ENCODE results near the gene MAD1L1.
"Not testable (repeated sequence)": the region's sequence is repeated elsewhere in the genome, so short reads cannot be mapped to it uniquely, and the experiment has no call there.

The MAD1L1 gene

DNA sequence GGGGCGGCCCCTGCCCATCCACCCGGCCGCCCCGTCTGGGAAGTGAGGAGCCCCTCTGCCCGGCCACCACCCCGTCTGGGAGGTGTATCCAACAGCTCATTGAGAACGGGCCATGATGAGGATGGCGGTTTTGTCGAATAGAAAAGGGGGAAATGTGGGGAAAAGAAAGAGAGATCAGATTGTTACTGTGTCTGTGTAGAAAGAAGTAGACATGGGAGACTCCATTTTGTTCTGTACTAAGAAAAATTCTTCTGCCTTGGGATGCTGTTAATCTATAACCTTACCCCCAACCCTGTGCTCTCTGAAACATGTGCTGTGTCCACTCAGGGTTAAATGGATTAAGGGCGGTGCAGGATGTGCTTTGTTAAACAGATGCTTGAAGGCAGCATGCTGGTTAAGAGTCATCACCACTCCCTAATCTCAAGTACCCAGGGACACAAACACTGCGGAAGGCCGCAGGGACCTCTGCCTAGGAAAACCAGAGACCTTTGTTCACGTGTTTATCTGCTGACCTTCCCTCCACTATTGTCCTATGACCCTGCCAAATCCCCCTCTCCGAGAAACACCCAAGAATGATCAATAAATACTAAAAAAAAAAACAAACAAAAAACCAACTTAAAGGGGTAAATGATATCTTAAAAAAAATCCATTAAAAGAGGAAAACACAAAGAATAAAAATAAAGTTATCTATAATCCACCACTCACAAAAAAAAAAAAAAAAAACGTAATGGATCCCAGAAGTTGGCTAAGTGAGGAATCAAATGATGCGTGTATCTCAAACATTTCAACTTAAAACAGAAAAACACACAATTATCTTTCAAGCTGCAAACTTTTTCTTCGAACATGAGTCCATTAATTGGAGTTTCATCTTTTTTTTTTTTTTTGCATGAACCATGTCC lies 70.5 kb downstream of the MAD1L1 start:
- not testable (repeated sequence) for H3K4me3 ChIP-seq (ENCODE audit: low read depth, low read length)

DNA sequence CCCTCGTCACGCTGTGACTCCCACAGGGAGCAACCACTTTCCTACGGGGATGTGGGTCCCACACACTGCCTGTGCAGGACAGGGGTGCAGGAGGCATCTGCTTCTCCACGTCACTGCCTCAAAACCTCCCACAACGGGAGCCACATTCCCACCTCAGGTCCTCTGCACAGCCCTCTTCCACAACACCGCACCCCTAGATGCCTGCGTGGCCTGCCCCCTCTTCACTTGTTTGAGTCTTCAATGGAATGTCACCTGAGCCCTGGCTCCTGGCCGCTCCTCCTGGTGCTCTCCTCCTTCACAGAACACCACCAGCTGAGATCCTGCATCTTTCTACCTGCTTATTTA lies 73.6 kb downstream of the MAD1L1 start:
- H3K4me3 ChIP-seq (ENCODE audit: low read depth, low read length), result no peak overlapping the region

DNA sequence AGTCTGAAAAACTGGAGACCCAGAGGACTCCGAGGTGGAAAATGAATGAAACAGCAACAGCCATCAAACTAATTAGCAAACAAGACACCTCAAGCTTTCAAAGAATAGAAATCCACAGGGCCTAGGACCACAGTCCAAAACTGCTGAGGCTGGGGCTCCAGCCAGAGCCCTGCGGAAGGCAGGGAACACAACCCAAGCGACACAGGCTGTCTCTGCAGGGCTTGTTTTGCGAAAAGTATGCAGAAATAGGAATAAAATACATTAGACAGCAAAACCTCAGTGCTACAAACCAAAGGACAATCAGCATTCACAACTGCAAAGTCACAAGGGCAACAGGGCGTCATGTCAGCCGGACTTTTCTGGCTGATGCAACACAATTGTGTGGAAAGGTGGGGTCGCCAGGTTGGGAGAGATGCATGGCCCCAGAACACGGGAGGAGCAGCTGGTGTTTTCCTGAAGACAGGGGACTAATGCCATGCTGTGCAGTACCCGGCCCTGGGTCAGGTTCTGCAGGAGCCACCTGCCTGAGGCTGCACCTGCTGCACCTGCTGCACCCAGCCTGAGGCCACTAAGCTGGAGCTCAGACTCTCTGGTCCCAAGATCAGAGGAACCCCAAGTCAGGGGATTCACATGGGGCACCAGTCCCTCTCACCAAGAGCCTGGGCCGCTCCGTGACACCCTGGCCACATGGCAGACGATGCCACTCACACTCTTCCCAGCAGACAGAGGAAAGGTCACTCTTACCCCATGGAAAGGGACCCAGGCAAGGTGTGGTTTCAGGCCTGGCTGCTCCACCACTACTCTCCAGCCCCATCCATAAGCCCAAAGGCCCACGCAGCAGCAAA lies 74.2 kb downstream of the MAD1L1 start:
- H3K4me3 ChIP-seq (ENCODE audit: low read depth, low read length), result no peak overlapping the region

DNA sequence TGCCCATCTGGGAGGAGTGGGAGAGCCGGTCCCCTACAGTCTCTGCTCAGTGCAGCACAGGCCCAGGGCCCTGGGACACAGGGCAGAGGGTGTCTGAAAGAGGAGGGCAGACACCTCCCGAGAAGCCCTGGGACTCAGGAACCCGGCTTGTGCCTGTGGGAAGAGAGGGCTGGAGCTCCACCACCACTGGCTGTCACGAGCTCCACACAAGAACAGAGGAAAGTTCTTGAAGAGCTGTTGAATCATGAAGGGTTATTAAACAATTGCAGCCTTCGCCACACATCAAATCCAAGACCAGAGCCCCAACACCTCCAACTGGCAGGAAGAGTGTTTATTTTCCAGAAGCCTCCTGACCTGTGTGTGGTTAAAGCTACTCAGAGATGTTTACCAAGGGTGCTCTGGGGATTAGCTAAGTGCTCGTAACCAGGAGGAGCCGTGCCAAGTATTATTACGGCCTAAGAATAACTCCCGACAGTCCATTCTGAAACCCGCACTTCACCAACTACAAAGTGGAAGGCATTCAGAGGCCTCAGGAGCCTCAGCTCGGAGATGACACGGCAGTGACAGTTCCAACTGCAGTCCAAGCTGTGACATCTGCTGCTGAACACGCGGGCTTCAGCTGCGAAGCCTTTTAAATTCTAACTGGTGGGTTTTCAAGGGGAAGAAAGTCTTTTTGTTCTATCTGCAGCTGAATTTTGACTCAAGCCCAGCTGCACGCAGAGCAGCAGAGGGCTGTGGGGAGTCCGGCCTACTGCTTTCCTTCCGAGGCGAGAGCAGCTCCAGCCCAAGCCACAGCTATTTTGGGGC lies 75.1 kb downstream of the MAD1L1 start:
- H3K4me3 ChIP-seq (ENCODE audit: low read depth, low read length), result no peak overlapping the region

DNA sequence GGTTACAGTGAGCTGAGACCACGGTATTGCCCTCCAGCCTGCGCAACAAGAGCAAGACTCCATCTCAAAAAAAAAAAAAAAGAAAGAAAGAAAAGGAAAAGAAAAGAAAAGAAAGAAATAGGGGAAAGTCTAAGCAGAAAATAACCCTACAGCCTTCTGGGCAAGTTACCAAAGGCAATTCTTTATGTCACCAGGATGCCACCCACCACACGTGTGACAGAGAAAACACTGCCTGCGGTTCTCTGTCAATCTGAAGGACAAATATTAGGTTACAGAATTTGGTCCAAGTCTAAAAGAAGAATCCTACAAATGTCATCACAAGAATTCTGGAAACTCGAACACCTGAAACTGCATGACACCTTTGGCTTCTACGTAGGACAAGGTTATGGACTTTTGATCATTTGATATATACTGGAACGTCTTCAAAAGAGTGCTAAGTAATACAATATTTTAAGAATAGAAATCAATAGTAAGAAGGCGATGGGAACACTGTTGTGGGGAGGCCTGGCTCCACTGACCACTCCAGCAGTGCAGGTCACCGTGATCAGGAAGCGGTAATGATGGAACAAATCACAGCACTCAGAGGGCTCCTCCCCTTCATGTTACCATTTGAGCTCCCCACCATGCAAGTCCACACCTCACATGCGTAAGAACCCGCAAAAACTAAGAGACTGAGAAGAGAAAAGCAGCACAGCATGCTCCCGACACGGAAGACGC lies 75.8 kb downstream of the MAD1L1 start:
- no peak overlapping the region for H3K4me3 ChIP-seq (ENCODE audit: low read depth, low read length)

DNA sequence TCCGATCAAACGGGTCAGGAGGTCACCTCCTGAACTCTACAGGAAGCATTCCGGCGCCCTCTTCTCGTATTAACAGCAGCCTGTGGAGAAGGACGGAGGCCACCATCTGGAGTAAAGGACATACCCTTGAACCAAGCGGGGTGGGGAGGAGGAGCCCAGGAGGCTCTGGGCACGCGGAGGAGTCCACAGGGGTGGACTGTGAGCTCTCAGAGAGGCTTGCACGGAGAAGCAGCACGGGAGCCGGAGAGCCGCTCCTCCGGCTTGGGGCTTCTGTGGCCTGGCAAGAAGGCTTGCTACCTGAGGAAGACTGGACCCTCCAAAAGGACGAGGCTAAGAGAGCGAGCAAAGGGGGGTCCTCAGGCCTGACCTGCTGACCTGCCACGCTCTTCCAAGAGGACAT lies 77.9 kb downstream of the MAD1L1 start:
- H3K4me3 ChIP-seq (ENCODE audit: low read depth, low read length), result no peak overlapping the region

DNA sequence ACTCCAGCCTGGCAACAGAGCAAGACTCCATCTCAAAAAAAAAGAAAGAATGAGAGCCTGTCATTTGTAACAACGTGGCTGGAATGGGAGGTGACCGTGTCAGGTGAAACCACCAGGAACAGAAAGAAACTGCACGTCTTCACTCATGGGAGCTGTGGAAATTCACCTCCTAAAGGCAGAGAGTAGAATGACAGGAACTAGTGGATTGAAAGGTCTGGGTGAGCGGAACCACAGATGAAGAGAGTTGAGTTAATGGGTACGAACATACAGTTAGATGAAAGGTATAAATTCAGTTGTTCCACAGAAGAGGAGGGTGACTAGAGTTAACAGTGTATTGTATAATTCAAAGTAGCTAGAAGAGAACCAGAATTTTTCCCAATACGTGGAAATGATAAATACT lies 78.6 kb downstream of the MAD1L1 start:
- no peak overlapping the region for H3K4me3 ChIP-seq (ENCODE audit: low read depth, low read length)

DNA sequence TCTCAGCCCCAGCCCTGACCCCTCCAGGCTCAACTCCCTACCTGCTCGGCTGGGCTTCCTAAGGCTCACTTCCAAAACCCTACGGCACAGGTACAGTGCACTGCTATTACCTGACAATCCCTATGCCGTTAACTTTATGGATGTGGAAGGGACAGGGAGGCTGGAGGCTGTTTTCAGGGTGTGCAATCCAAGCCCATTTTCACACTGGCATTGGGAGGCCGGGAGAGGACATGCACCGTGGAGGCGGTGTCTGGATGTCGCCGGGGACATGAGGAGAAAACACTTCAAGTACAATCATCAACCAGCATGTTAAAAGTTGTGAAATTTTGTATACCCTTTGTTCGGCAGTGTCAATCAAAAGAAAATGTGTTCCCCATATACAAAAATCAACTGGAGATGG lies 80.1 kb downstream of the MAD1L1 start:
- no peak overlapping the region for H3K4me3 ChIP-seq (ENCODE audit: low read depth, low read length)

DNA sequence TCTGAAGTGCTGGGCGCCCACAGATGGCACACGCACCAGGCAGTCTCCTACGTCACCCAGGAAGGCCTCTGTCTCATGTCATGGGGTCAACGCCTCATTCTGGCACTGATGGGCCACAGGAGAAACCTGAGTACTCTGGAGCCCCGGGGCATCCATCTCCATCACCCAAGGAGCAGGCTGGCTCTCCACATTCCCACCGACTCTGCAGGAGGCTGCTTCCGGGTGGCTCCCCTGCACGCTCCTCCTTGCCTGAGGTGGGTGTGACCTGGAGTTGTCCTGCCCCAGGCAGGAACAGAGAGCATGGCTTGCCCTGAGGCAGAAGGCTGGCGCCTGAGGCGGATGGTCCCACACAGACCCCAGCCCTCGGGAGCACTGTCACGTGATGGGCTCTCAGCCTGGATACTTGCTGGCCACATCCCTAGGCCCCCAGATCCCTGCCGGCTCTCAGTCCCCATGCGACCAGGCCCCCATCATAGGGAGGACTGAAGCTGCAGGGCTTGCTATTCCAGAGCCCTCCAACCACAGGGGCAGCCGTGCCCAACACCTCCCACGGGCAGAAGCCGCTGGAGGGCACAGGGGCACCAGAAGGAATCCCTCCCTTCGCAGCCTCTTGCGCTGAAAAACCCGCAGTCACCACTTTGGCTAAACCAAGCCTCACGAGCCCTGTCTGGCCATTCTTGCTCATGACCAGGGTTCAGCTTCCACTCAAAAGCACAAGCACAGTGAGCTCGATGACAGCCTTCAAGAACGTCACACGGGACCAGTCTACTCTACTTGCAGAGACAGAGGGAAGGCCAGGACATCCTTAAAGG lies 80.7 kb downstream of the MAD1L1 start:
- H3K4me3 ChIP-seq (ENCODE audit: low read depth, low read length), result no peak overlapping the region

DNA sequence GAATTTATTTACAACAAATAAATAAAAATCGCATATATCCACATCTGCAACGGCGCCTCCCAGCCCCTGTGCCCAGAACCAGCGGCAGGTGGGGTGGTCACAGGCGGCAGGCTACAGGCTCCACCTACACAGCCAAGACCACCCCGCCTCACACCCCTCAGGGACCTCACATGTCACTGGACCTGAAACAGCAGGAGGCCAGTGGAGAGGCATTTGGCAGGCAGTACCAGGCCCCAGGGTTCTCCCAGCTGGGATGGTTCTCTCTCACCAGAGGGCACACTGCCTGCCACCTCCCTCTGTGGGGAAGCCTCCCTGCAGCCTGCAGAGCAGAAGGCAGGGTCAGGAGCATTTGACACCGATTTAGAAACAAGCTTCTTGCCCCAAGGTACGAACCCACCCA lies 81.5 kb downstream of the MAD1L1 start:
- no peak overlapping the region for H3K4me3 ChIP-seq (ENCODE audit: low read depth, low read length)

DNA sequence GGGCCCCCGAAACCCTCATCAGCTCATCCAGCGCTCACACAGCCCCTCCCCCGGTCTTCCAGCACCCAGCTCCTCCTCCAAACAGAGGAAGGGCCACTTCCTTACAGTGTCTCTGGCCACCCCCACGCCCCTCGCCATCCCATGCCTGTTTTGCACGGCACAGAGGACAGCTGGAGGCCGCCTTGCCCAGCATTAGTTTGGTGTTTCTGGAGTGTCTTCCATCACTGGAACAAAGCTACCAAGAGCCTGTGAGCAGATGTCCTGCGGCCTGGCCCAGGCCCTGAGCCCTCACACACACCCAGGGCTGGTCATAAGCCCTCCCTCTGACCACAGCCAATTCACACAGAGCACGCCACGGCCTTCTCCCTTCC lies 82.3 kb downstream of the MAD1L1 start:
- no peak overlapping the region for H3K4me3 ChIP-seq (ENCODE audit: low read depth, low read length)

DNA sequence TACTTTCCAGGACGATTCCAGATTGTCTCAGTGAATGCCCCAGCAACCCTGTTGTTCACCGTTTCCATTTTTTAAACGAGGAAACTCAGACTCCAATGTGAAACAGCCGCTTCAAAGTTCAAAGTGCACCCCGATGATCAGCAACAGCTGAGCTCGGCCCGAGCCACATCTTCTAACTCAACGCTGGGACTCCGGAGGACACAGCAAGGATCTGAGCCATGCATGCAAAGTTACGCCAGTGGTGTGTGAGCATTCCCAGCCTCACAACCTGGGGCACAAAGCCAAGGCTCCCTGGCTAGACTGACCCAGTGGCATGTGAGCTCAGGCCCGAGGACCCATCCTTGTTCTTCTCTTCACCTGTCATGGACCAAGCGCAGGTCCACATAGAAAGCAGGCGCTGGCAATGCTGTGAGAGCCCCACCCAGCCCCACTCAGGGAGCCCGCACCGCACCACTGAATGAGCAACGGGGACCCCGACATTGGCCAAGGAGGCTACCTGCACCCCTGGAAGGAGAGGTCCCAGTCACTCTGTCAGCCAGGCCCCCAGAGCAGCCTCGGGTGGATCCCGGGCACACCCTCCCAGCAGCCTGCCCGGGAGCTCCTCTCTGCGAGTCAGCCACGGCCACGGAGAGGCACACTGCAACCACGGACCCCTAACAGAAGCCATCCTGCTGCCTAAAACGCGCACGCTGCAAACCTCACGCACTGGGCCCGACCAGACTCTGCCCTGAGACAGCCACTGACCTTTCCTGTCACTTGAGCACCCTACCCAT lies 82.9 kb downstream of the MAD1L1 start:
- no peak overlapping the region for H3K4me3 ChIP-seq (ENCODE audit: low read depth, low read length)

DNA sequence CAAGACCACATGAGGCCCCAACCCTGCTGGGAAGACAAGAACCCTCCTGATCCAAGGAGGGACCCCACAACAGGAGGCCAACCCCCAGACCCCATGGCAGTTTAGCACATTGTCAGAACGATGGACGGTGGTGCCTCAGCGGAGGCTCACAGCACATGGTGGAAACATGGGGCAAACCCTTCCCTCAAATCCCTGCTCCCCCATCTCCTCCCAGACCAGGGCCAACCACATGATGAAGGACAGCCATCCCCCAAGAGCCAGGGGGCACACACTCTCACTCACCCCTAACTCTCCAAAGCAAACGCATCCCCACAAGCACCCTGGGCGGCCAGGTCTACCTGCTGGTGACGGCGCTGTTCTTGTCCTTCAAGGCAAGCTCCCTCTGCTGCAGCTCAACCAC lies 83.9 kb downstream of the MAD1L1 start:
- no peak overlapping the region for H3K4me3 ChIP-seq (ENCODE audit: low read depth, low read length)

DNA sequence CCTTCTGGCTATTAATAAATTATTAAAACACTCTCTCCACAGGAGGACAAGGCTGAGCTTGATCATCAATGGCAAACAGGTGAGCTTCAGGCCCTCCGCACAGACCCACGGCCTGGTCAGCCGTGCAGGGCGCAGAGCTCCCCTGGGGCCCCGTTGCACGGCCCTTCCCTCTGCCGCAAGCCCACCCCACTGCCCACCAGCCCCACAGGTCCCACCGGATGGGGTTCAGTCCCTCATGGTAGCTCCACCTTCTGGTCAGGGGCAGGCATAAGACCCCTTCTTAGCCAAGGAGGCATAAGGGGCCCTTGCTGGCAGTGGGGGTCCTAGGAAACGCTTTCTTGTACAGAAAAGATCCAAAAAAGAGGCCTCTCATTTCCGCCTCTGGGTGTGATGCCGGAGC lies 84.6 kb downstream of the MAD1L1 start:
- H3K4me3 ChIP-seq (ENCODE audit: low read depth, low read length), result no peak overlapping the region

DNA sequence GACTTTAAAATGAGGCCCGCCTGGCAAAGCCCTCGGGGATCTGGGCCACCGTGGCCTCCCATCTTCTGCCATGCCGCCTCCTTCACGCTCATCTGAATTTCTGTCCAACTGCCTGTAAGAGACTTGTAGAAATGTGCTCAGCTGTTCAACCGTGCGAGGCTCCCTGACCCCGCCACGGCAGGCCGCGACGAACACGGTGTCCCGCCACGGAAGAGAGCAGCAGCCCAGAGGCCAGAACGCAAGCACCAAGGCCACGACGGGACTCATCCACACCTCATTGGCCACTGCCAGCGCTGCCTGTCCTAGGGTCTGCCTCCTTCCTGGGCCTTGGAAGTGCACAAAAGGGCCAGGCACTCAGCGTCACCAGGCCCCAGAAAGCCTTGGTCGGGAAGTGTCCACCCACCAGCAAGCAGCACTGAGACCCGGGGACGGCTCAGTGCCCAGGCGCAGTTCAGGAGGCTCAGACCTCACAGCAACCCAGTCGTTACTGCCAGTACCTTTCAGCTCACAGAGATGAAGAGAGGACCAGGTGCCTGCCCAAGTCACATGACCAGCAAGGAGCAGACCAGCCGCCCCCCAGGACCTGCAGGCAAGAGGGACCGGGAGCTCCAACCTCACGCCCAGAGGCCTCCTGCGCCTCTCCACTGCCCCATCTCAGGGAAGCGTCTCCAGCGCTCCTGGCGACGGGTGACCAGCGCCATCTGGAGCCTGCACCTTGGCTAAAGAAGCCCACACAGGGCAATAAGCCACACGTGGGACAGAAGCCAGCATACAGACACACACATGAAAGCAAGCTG lies 85.9 kb downstream of the MAD1L1 start:
- H3K4me3 ChIP-seq (ENCODE audit: low read depth, low read length), result no peak overlapping the region

DNA sequence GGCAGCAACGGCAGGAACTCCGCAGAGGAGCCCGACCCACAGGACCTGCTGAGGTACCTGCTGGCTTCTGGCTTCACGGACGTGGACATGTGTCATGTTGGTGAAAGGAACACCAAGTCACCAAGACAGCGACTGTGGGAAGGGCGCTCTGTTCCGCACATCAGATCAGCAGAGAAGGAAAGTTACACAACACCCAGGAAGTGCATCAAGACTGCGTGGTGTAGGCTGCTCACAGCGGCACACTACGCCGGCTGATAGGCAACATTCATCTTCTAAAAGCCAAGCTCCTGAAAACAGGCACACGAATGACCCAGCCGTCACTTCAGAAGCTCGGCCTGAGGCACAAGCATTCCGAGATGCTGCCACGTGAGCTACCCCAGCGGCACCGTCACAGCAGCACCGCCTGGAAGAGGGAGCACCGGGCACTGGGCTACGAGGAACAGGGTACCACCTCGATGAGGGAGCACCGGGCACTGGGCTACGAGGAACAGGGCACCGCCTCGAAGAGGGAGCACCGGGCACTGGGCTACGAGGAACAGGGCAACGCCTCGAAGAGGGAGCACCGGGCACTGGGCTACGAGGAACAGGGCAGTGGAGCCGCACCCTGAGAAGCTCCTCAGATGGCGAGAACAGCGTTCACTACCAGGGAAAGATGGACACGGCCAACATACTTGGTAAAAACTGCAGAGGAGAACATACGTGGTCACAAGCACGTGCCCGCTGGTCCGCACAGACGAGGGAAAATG lies 86.7 kb downstream of the MAD1L1 start:
- no peak overlapping the region for H3K4me3 ChIP-seq (ENCODE audit: low read depth, low read length)

DNA sequence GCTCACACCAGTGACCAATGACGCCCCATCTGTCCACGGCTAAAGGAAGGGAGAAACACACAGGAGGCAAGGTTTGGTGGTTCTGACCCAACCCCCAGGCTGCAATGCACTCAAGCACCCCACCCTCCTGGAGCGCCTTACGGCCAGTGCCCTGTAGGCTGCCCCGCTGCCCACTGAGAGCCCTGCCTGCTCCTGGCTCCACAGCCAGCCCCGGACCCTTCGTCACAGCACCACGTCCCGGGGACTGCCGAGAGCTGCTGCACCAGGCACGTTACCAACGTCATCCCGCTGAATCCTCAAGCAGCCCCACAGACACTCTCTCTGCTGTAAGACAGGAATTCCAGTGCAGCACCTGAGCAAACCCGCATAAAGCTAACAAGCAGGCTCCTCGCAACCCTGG lies 87.8 kb downstream of the MAD1L1 start:
- H3K4me3 ChIP-seq (ENCODE audit: low read depth, low read length), result no peak overlapping the region
